Measurements from ENCODE around the gene HDDC2. TPM values are rescaled to one million over a fixed set of nuclear protein-coding genes. Genes with fewer than 3 reads are reported as not detected.

HDDC2 gene
- total and polyA plus RNA-seq, 2 of the 8 experiments (the other 6 are each of a cell fraction or from before 2014, with no cell fraction given): 89.3 to 129 TPM

GRCh38 chr6:125246566-125246965, 55.2 kb downstream of the HDDC2 start (continued):
- no peak for TF ChIP-seq CHD7 (IDR thresholded peaks at IDR 0.05; ENCODE audit: insufficient replicate concordance, low read length)

Measured in H1 (cell line).